H1 (cell line): ENCODE data around the gene GPRASP1. TPM values are rescaled to one million over a fixed set of nuclear protein-coding genes. Genes with fewer than 3 reads are reported as not detected.

ENCODE experiments used
- ASH2L ChIP-seq: fragments of 200-600, 300-600 bp; sonication (generic); IDR thresholded peaks from one replicate; pipeline ENCODE4 v1.7.1; 2017; ENCODE audit warnings: low read length
- NANOG ChIP-seq: IDR thresholded peaks from 2 replicates; pipeline ENCODE4 v1.6.1; 2011; ENCODE audit warnings: low read length, low read depth, mild to moderate bottlenecking, inconsistent platforms; ENCODE audit not compliant: insufficient read depth, poor library complexity, severe bottlenecking
- polyA plus RNA-seq, 7 experiments: library from polyadenylated mRNA; depleted of rRNA in 3 of 7; stranded (reverse) in 5 of 7; unstranded in 2 of 7; fragments of >200 nt in 5 of 7; fragments of 200-250 nt in 2 of 7; gene quantifications; 1 replicate in 5 of 7; 2 replicates in 1 of 7; 4 replicates in 1 of 7; pipeline versions ENCODE4 v1.2.1 to v1.2.3, GENCODE V29; 2011 to 2013; ENCODE audit warnings: missing spikeins in 2 of 7, mixed read lengths in 2 of 7
- total RNA-seq: library from RNA; stranded (reverse); fragmentation: NEBNext Ultra II Directional; extraction: Animal tissue kit (Norgen Biotek cat#: 25700); gene quantifications from 2 replicates; pipeline ENCODE4 v1.2.1, GENCODE V29; 2021

The GPRASP1 gene
- total and polyA plus RNA-seq, 2 of the 8 experiments (the other 6 are each of a cell fraction or from before 2014, with no cell fraction given): 0.65 to 2.0 TPM

- TF ChIP-seq NANOG: no peak
- TF ChIP-seq ASH2L: peak; percentile 4
Measured at GRCh38 chrX:102651242-102652011, at the start of gene GPRASP1 (continued).
